ENCODE results near the gene SPATA25.

SPATA25 gene

GRCh38 chr20:45892828-45893500, 5.5 kb upstream of the SPATA25 start:
- Histone ChIP-seq H3K4me3 (IDR thresholded peaks at IDR 0.05; ENCODE audit: insufficient read depth, low read depth, low read length) (no peak overlapping the region), H4K20me1 (ENCODE audit: insufficient read depth) (no peaks in the 10 kb centered on the region), H3K27ac (no peak overlapping the region), H3K36me3 (ENCODE audit: insufficient read depth) (no peaks in the 10 kb centered on the region), H3K4me2 (no peak overlapping the region), H3K79me2 (ENCODE audit: insufficient read depth, low read depth) (no peaks in the 10 kb centered on the region), H2AFZ (ENCODE audit: low read depth) (no peak overlapping the region), H3K4me1 (ENCODE audit: low read depth, poor library complexity, severe bottlenecking) (peaks cover 10% of the 10 kb centered on the region), H3K27me3 (ENCODE audit: insufficient read depth, low read depth) (no peaks in the 10 kb centered on the region), H3K9ac (no peak overlapping the region)
- no peak for TF ChIP-seq CTCF (conservative IDR thresholded peaks at IDR 0.05; ENCODE audit: low read depth, low read length)

DNA sequence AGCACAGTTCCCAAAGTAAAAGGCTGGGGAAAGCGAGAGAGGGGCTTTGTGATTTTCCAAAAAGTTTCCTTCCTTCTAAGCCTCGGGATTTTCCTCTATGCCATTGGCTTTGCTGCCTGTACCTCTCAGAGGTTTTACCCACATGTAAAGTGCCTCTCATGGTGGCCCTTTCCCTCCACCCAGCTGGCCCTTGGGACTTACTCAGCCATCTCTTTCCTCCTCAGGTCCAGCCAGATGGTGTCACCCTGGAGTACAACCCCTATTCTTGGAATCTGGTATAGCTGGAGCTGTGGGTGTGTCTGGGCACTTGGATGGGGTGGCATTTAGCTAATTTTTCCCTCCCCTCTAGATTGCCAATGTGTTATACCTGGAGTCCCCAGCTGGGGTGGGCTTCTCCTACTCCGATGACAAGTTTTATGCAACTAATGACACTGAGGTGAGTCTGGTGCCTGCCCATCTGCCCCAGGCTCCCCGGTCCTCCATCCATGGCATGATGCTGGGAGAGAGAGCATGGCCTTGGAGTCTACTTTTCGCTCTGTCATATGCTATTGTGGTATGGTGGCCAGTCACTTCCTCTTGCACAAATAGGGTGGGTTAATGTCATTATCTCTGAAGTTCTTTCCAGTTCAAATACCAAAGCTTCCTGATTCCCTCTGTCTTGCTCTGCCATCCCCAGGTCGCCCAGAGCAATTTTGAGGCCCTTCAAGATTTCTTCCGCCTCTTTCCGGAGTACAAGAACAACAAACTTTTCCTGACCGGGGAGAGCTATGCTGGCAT, 4.8 kb upstream of the SPATA25 start:
- Histone ChIP-seq H3K4me3 (IDR thresholded peaks at IDR 0.05; ENCODE audit: insufficient read depth, low read depth, low read length) (peak overlapping the region; percentile 55), H3K79me2 (ENCODE audit: insufficient read depth, low read depth) (no peaks in the 10 kb centered on the region), H2AFZ (ENCODE audit: low read depth) (peak overlapping the region; percentile 99; the same call in 1 of the 2 replicates), H3K4me1 (ENCODE audit: low read depth, poor library complexity, severe bottlenecking) (peaks cover 10% of the 10 kb centered on the region), H3K36me3 (ENCODE audit: insufficient read depth) (no peaks in the 10 kb centered on the region), H3K9ac (peak overlapping the region; percentile 70; the same call in 1 of the 2 replicates), H4K20me1 (ENCODE audit: insufficient read depth) (no peaks in the 10 kb centered on the region), H3K27me3 (ENCODE audit: insufficient read depth, low read depth) (no peaks in the 10 kb centered on the region), H3K27ac (no peak overlapping the region), H3K4me2 (peak overlapping the region; percentile 100)
- no peak for TF ChIP-seq CTCF (conservative IDR thresholded peaks at IDR 0.05; ENCODE audit: low read depth, low read length)

DNA sequence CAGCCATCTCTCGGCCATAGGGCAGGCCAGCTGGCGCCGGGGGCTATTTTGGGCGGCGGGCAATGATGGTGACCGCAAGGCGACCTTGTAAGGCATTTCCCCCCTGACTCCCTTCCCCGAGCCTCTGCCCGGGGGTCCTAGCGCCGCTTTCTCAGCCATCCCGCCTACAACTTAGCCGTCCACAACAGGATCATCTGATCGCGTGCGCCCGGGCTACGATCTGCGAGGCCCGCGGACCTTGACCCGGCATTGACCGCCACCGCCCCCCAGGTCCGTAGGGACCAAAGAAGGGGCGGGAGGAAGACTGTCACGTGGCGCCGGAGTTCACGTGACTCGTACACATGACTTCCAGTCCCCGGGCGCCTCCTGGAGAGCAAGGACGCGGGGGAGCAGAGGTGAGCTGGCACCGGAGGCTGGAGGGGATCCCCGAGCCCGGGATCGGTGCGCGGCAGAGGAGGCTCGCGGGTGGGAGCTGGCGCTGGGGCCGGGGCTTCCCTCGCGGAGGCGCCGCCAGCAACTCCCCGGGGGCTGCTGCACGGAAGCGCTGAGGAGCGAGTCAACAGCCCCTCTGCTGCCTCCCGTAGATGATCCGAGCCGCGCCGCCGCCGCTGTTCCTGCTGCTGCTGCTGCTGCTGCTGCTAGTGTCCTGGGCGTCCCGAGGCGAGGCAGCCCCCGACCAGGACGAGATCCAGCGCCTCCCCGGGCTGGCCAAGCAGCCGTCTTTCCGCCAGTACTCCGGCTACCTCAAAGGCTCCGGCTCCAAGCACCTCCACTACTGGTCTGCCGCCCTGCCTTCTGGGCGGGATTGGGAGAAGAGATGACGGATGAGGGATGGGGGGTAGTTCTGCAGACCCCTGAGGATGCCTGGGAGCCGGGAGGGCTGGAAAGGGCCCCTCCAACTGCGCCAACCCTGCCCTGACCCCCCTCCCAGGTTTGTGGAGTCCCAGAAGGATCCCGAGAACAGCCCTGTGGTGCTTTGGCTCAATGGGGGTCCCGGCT, 3.9 kb upstream of the SPATA25 start, which contains the start of the genes CTSA and NEURL2:
Gene CTSA, plus strand, starts transcription at position 351 of the 999 bp plus-strand sequence. Its CDS starts 234 bp downstream, at position 585.
Gene NEURL2, minus strand, starts transcription at position 224 of the 999 bp plus-strand sequence. Its CDS starts 217 bp downstream, at position 7.
- H3K27ac ChIP-seq, result no peak within 1 kb of the TSS
- H3K4me1 ChIP-seq (ENCODE audit: low read depth, poor library complexity, severe bottlenecking), result peaks cover 10% of the 10 kb centered on the region
- TF ChIP-seq CTCF (conservative IDR thresholded peaks at IDR 0.05; ENCODE audit: low read depth, low read length), result no peak
- H3K9ac ChIP-seq, result peak within 1 kb of the TSS; percentile 70
- H3K79me2 ChIP-seq (ENCODE audit: insufficient read depth, low read depth), result no peaks in the 10 kb centered on the region
- H4K20me1 ChIP-seq (ENCODE audit: insufficient read depth), result no peaks in the 10 kb centered on the region
- H3K4me2 ChIP-seq, result peak within 1 kb of the TSS; percentile 100
- no peaks in the 10 kb centered on the region for H3K27me3 ChIP-seq (ENCODE audit: insufficient read depth, low read depth)
- H2AFZ ChIP-seq (ENCODE audit: low read depth), result peak within 1 kb of the TSS; percentile 99
- peak within 1 kb of the TSS; percentile 55 for H3K4me3 ChIP-seq (IDR thresholded peaks at IDR 0.05; ENCODE audit: insufficient read depth, low read depth, low read length)
- no peaks in the 10 kb centered on the region for H3K36me3 ChIP-seq (ENCODE audit: insufficient read depth)

Data from KMS-11 (cell line).